Bronchial epithelial cell (primary cell): Measurements from ENCODE around the gene MAN2B1. TPM values are rescaled to one million over a fixed set of nuclear protein-coding genes. Genes with fewer than 3 reads are reported as not detected.
"Not testable (repeated sequence)": the region's sequence is repeated elsewhere in the genome, so short reads cannot be mapped to it uniquely, and the experiment has no call there.

Source experiments
- DNase-seq: peaks from one replicate; pipeline ENCODE4 v3.0.0-alpha.2; 2010; ENCODE audit warnings: low read depth
- FAIRE-seq: peaks from 2 replicates; lab custom pipeline; 2011; peaks lifted over from hg19 to GRCh38; lab: Jason Lieb, UNC
- H3K27me3 ChIP-seq: 2 replicates; pipeline ENCODE4 v1.5.1; 2011; ENCODE audit warnings: low read length; ENCODE audit not compliant: control insufficient read depth, insufficient read depth
- H3K36me3 ChIP-seq: 2 replicates; pipeline ENCODE4 v1.5.1; 2011; ENCODE audit warnings: low read length; ENCODE audit not compliant: control insufficient read depth, insufficient read depth
- H3K4me3 ChIP-seq: 2 replicates; pipeline ENCODE4 v1.5.1; 2011; ENCODE audit warnings: mild to moderate bottlenecking, low read depth, low read length, control low read depth
- CTCF ChIP-seq: IDR thresholded peaks from 2 replicates; pipeline ENCODE4 v1.5.1; 2011; ENCODE audit warnings: mild to moderate bottlenecking, moderate library complexity, low read length, control low read depth, inconsistent platforms; ENCODE audit not compliant: insufficient read depth, severe bottlenecking
- total RNA-seq: library from RNA; depleted of rRNA; stranded (reverse); fragments of >200 nt; gene quantifications from 2 replicates; pipeline ENCODE4 v1.2.1, GENCODE V29; 2014

MAN2B1 gene
- 29.8 and 32.1 TPM in 2 replicates for total RNA-seq

- FAIRE-seq, result no peak
- DNase-seq, result peak; percentile 57
- no peak for TF ChIP-seq CTCF
Measured at GRCh38 chr19:12666265-12667048, at the start of gene MAN2B1, which contains the start of gene WDR83. Gene MAN2B1 (minus strand): TSS chr19:12666742. CDS start chr19:12666701, 41 bp downstream. Gene WDR83 (plus strand): TSS chr19:12666807. CDS start chr19:12669791, 2,984 bp downstream.

GRCh38 chr19:12715929-12716328, 49.4 kb upstream of the MAN2B1 start:
- Histone ChIP-seq H3K36me3 (peaks cover 40% of the 10 kb centered on the region), H3K4me3 (no peak overlapping the region), H3K27me3 (no peaks in the 10 kb centered on the region)
- no peak for TF ChIP-seq CTCF
- DNase-seq (no peak), FAIRE-seq (no peak)

More at GRCh38 chr19:12666265-12667048, at the start of gene MAN2B1, which contains the start of gene WDR83:
- Histone ChIP-seq H3K27me3 (no peaks in the 10 kb centered on the region), H3K4me3 (peak within 1 kb of the TSS; percentile 77), H3K36me3 (peaks cover 9% of the 10 kb centered on the region)

DNA sequence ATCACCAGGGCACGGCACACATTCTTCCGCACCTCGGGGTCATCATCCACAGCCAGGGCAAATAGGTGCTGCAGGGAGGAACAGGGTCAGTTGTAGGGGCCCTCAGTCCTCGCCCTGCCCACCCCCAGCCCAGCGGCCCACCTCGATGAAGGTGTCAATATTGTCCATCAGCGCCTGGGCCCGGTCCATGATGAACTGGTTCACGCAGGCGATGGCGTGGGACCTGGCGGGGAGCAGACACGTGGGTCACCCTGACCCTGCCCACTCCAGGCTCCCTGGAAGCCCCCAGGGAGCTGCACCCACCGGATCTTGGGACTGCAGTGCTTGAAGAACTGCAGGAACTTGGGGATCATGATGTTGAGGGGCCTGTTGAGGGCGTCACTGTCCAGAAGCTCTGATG, 48.6 kb upstream of the MAN2B1 start:
- FAIRE-seq (no peak), DNase-seq (no peak)
- H3K4me3 ChIP-seq, result no peak overlapping the region
- H3K36me3 ChIP-seq, result peaks cover 45% of the 10 kb centered on the region
- TF ChIP-seq CTCF, result no peak
- H3K27me3 ChIP-seq, result no peaks in the 10 kb centered on the region

DNA sequence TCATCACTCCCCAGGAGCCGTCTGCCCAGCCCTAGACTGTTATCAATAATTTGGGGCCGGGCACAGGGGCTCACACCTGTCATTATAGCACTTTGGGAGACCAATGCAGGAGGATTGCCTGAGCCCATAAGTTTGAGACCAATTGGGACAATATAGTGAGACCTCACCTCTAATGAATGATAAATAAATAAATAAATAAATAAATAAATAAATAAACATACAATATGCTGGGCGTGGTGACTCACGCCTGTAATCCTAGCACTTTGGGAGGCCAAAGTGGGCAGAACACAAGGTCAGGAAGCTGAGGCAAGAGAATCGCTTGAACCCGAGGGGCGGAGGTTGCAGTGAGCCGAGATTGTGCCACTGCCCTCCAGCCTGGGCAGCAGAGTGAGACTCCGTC, 46.8 kb upstream of the MAN2B1 start:
- not testable (repeated sequence) for FAIRE-seq, H3K4me3 ChIP-seq, DNase-seq, H3K27me3 ChIP-seq
- H3K36me3 ChIP-seq, result peaks cover 40% of the 10 kb centered on the region

DNA sequence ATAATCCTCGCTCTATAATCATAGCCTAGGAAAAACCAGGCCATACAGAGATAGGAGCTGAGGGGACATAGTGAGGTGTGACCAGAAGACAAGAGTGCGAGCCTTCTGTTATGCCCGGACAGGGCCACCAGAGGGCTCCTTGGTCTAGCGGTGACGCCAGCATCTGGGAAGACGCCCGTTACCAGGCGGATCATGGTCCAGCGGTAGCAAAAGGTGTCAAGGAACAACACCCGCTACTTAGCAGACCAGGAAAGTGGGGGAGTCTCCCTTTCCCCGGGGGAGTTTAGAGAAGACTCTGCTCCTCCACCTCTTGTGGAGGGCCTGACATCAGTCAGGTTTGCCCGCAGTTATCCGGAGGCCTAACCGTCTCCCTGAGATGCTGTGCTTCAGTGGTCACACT, 45.5 kb upstream of the MAN2B1 start:
- DNase-seq, H3K4me3 ChIP-seq, FAIRE-seq, H3K27me3 ChIP-seq: not testable (repeated sequence)
- peaks cover 40% of the 10 kb centered on the region for H3K36me3 ChIP-seq

DNA sequence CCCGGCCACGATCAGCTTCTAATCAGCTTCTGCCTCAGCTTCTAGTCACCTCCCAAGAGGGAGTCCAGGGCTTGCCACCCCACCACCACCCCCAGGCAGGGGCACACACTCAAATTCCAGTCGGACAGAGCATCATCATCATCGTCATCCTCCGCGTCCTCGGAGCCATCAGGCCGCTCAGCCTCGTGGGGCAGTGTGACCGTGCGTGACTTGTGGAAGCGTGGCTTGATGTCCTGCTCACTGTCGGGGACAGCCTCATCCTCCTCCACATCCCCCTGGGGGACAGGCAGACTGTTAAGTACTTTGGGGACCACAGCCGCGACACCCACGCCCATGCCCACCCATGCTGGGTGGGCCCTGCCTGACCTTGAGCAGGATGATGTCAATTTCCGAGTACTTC, 44.6 kb upstream of the MAN2B1 start:
- H3K4me3 ChIP-seq, result no peak overlapping the region
- FAIRE-seq (no peak), DNase-seq (no peak)
- peaks cover 39% of the 10 kb centered on the region for H3K36me3 ChIP-seq
- TF ChIP-seq CTCF, result no peak
- H3K27me3 ChIP-seq, result no peaks in the 10 kb centered on the region
